Measurements from ENCODE around the gene IL1RN.

The IL1RN gene

DNA sequence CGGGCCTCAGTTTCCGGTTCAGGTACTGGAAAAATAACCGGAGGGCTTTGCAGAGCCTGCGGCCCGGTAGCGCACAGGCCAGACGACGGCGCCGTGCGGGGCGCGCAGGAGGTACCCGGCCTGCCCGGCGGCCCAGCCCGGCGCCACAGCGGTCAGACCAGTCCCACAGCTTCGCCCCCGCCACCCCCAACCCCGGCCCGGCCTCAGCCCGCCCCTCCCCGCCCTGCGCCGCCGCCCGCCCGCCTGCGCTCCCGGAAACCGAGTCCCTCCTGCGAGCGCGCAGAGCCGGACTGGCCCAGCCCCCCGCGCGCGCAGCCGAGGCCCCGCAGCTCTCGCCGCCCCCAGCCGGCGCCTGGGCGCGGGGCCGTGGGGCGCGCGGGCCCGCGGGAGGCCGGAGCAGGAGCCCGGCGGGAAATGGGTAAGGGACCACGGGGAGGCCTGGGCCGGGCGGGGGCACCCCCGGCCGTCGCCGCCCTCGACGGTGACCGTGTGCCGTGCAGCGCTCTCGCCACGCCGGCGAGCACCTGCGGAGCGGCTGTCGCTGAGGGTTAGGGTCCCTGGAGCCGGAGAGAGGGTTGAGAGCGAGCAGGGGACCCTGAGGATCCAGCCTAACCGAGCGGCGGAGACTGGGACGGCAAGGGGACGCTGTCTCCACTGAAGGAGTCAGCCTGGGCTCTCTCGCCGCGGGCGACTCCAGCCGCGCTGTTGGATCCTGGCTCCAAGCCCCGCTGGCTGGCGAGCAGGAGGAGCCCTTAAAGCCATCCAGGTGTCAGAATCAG is 29.9 kb downstream of the IL1RN start:
- no peak for DNase-seq (ENCODE audit: low read depth)

DNA sequence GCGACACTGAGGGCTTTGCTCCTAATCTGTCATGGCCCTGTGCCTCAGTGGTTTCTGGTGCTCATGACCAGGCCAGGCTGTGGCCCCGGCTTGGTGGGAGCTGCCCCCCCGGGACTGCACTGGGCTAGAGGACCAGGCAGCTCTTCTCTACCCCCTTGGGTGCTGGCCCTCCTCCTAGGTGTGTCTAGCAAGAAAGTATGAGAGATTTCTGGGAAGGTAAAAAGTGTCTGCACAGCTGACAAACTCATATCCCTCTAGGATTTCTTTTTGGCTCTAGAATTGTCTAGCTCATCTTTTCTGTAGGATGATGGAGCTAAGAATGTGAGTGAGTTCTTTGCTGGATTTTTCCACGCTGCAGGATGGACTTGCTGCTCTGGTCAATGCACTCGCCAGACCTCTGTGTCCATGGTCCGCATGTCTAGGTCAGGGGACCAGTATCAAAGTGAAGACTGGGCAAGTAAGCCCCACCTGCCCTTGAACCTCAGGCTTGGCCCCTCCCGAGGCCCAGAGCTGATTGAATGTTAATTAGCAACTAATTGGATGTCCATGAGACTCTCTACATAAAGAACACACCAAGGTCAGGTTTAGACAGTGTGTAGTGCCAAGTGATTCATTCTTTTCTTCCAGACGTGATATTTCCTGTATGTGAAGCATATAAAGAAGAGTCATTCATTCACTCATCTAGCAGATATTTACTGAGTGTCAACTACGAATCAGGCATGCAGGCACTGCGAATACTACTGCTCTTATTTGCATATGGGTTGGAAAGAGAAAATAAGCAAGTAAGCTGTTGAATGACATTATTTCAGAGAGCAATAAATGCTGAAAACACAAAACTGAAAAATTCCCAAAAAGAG is 30.7 kb downstream of the IL1RN start:
- DNase-seq (ENCODE audit: low read depth): no peak

DNA sequence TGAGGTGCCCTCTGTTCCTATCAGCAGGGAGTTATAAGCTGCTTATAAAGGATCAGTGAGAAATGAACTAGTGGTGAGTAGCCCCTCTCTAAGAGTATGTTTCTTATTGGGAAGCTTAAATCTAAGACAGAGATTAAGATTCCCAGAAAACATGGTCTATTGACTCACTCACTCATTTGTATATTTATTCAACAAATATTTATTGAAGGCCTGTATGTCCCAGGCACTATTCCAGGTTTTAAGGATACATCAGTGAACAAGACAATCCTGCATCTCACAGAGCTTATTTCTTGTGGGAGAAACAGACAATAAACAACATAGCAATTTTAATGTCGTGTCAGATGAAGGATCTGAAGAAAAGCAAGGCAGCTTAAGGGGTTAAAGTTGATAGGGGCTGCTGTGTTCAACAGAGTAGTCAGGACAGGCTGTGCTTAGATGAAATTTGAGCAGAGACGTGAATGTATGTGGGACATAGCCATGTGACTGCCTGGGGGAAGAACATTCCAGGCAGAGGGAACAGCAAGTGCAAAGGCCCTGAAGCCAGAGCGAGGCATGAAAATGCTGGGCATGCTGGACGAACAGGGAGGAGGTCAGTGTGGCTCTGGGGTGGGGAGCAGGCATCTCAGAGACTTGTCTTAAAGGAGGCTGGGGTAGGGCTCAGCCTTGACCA is 31.6 kb downstream of the IL1RN start:
- DNase-seq (ENCODE audit: low read depth): no peak

DNA sequence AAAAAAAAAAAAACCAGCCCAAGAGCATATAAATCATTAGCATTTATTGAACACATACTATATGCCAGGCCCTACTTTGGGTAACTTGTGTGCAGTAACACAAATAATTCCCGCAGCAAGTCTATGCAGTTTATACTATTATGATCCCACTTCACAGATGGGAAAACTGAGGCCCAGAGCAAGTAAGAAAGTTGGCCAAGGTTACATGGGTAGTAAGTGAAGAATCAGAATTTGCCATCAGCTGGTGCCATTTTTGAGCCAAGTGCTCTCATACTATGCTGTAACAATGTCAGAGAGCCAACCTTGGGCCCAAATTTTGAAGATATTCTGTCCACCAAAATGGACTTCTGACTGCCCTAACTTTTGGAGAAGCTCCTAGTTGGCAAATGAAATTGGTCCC is 32.9 kb downstream of the IL1RN start:
- DNase-seq (ENCODE audit: low read depth): no peak

DNA sequence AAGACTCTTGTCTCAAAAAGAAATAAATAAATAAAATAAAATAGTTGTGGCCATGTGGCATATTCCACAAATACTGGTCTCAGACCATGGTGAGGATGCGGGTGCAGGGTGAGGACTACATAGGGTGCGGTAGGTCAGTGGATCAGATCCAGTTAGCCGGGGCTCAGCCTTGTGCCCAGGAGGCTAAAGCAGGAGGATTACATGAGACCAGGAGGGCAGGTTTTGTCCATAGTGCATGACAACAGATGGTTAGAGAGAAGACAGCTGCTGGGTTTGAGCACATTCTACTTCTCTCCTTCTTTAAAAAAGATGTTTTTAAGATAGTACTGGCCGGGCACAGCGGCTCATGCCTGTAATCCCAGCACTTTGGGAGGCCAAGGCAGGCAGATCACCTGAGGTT is 33.6 kb downstream of the IL1RN start:
- no peak for DNase-seq (ENCODE audit: low read depth)

DNA sequence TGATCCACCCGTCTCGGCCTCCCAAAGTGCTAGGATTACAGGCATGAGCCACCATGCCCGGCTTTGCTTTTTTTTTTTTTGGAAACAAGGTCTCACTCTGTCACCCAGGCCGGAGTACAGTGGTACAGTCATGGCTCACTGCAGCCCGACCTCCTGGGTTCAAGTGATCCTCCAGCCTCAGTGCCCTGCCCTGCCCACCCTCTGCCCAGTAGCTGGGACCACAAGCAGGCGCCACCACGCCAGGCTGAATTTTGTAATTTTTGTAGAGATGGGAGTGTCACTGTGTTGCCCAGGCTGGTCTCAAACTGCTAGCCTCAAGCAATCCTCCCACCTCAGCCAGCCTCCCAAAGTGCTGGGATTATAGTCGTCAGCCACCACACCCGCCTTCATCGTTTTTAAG is 34.8 kb downstream of the IL1RN start:
- no peak for DNase-seq (ENCODE audit: low read depth)

DNA sequence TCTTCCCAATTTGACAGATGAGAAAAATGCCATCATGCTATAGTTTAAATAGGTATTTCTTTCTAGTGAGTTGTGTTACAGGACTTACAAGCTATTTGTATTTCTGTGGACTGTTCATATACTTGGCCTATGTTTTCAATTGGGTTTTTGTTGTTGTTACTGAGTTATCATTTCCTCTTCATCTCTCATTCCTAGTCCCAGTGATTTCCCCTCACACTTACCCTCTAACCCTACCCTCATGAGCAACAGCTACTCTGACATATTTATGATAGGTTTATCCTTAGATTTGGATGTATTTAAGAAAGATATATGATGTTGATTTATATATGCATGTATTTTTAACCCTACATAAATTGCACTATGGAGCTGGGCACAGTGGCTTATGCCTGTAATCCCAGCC is 35.5 kb downstream of the IL1RN start:
- no peak for DNase-seq (ENCODE audit: low read depth)

DNA sequence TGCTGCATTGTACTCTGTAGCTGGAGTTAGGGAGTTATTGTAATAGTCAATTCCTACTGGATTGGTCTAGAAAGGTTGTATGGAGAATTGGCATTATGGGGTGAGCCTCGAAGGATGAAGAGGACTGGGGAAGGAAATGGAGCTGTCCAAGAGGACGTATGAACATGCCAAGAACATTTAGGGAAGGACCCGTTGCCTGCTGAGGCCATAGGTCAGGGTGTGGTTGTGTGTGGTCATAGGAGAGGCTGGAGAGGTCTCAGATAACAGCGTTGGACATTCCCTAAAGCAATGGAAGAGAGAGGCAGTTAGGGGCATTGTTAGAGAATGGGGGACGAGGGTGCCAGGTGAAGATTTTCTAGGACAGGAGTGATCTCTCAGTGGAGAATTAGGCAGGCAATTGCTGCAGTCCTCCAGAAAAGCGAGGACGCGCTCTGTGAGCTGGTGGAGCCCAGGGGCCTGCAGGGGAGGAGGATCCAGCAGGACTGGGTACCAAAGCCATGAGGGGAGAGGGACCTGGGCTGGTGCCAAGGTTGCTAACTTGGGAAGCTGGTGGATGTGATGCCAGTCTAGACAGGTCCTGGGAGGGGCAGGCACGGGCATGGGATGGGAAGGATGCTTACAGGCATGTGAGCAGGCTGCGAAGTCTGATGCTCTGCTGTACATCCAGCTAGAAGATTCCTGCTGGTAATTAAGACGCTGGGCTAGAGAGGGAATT is 37.0 kb downstream of the IL1RN start:
- DNase-seq (ENCODE audit: low read depth): no peak

DNA sequence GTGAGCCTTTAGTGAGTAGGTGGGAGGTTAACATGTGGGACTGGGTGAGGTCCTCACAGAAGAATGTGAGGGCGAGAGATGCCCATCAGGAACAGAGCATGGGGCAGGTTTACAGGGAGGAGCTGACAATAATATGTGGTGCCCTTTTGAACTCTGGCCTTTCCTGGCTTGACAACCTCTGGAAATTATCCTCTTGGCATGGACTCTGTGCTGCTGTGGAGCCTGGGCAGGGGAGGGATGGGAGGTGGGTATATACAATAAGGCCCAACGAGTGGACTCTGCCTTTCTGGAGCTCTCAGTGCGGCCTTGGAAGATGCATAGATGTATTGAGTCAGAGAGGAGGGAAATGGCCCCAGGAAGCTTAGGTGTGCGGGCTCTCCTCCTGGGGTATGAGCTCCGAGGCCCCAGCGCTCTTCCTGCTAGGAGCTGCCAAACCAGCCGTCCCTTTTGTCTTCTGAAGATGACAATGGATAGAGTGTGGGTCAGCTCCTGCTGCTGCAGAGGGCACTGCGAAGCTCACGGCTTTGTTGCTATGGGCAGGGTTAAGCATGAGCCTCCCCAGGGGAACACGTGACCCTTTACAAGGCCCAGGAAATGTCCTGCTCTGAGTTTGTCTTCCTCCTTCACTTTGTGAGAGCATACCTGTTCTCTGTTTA is 37.7 kb downstream of the IL1RN start:
- DNase-seq (ENCODE audit: low read depth): no peak

DNA sequence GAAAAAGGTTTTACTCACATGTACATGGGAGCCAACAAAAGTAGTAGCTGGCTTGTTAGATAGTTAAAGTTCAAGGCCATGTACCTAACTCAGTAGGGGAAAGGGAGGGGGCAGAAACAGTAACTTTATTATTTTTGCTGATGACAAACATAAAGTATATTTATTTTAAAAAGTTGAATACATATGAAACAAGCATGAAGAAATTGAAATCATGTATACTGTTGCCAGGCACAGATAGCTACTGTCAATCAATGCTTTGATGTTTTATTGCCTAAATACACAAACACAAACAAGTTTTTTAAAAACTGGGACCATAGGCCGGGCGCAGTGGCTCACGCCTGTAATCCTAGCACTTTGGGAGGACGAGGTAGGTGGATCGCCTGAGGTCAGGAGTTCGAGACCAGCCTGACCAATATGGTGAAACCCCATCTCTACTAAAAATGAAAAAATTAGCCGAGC is 38.8 kb downstream of the IL1RN start:
- no peak for DNase-seq (ENCODE audit: low read depth)

DNA sequence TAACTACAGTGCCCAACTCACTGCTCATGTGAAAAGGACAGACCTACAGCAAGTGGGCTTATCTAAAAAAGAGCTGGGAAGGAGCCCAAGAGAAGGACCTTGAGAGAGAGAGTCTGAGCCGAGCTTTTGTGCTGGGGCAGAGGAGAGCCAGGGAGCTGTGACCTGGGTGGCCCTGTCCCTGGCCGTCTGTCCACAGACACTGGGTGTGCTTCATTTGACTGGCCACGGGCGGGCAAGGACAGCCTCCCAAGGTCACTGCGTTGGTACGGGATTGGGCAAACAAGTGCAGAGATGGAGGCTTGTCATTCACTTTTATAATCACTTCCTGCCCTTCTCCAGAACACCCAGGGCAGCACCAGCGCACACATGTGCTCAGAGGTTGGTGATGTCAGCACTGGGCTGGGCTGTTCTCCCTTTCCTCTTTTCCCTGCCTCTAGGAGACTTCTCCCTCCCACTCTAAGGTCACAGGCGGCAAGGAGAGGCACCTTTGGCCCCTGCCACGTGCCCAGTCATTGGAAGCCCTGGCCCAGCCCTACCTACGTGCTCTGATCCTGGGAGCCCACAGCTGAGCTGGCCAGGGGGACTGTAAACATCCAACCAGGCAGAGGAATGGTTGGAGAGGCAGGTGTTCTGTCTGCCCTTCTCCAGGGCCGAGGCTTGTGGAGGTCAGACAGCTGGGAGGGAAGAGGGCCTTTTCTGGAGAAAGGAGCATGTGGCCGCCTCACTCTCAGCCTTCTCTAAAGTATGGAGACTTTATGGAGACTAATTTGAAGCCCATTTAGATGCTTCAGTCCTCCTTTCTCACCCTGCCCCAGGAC is 39.9 kb downstream of the IL1RN start:
- no peak for DNase-seq (ENCODE audit: low read depth)

DNA sequence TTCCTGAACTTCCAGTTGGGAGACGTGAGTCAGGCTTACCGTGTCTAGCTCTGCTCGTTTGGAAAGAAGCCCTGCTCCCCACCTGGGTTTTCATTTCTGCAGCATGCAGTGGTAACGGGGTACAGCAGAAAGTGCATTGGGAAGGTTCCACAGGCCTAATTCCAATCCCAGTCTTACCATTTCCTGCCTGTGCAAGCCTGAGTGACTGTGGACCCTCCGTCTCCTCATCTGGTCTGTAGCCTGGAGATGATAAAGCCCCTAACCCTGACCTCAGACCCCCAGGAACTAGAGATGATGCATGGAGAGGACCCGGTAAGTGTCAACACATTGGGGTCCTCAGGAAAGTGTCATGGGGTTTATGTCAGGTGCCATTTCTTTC is 40.6 kb downstream of the IL1RN start:
- DNase-seq (ENCODE audit: low read depth): no peak

DNA sequence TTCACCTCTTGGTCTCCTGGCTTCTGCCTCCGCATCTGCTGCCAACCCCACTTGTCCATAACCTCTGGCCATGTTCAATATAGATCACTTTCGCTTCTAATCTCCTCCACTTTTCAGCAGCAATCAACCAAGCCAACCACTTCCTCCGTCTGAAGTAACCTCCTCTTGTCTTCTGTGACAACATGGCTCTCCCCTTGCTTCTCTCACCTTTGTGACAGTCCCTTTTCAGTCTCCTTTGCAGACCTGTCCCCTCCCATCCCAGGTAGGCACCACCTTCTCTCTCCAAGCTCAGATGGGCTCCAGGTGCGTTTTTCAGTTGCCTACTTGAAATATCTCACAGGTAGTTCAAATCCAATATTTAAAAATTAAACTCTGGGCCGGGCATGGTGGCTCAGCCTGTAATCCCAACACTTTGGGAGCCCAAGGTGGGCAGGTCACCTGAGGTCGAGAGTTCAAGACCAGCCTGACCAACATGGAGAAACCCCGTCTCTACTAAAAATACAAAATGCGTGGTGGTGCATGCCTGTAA is 41.7 kb downstream of the IL1RN start:
- no peak for DNase-seq (ENCODE audit: low read depth)

DNA sequence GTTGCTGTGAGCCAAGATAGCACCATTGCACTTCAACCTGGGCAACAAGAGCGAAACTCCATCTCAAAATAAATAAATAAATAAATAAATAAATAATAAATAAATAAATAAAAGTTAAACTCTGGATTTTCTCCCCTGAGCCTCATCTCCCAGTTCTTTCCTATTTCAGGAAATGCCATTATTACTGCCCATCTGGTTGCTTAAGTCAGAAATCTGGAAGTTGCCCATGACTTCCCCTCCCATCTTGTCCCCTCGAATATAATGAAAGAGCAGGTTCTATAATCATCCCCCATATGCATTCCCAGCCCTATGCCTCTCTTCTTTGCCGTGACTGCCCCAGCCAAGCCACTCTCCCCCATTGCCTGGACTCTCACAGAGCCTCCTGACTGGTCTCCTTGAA is 42.2 kb downstream of the IL1RN start:
- no peak for DNase-seq (ENCODE audit: low read depth)

DNA sequence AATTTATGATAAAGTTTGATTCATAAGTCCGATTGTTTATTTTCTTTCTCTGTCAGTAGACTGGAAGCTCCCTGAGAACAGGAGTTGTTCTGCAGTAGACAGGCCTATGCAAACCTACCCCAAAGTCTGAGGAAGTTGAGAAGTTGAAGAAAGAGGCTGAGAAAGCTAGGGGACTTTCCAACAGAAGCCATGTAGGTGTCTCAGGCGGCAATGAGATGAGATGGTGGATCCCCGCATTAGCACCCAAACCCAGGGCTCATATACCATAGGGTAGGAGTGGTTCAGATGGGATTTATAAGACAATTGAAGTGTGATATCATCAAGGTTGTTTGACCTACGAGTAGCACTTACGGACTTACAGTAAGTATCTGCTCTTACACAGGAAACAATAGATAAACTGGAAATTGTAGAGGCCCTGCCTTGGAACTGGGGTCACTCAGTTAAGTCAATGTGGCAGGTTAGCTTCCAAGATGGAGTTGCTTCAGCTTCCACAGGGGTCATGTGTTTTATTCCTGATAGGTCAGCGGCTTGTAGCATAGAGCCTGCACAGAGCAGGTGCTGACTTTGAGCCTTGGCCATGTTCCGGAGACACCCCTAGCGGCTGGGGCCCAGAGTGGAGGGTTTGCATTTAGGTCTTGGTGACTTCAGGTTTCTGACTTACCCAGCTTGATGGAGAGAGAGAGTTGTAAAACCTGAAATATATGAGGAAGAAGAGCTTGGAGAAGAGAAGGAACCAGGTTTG is 44.1 kb downstream of the IL1RN start:
- no peak for DNase-seq (ENCODE audit: low read depth)

DNA sequence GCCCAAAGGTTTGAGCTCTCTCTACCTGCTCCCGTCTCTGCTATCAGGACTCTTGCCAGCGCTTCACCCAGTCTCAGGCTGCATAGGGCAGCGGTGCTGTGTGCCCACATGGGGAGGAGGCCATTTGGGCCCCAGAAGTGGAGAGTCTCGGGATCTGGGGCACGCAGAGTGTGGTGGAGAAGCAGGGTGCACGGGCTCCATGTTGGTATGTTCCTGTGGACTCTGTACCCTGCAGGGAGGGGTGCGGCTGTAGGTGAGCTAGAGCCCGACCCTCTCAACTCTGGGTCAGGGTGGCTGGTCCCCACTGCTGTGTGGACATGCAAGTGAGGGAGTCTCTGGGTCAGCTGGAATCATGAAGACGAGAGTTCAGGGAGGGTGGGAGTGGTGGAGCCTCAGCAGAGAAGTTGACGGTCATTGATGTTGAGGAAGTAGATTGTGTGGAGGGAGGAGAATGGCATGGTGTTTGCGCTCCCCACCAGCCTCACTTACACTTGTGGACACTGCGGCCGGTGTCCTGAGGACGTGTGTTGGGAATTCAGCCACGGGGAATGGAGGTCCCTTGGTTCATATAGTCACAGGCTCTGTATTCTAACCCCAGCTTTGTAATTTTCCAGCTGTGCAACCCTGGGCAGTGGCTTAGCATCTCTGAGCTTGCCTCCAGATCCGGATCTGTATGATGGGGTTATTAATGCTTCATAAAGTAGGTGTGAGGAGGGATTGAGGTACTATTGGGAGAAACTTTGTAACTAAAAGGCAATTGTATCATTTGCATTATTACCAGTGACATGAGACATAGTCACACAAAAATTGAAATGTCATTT is 45.5 kb downstream of the IL1RN start:
- DNase-seq (ENCODE audit: low read depth): no peak

DNA sequence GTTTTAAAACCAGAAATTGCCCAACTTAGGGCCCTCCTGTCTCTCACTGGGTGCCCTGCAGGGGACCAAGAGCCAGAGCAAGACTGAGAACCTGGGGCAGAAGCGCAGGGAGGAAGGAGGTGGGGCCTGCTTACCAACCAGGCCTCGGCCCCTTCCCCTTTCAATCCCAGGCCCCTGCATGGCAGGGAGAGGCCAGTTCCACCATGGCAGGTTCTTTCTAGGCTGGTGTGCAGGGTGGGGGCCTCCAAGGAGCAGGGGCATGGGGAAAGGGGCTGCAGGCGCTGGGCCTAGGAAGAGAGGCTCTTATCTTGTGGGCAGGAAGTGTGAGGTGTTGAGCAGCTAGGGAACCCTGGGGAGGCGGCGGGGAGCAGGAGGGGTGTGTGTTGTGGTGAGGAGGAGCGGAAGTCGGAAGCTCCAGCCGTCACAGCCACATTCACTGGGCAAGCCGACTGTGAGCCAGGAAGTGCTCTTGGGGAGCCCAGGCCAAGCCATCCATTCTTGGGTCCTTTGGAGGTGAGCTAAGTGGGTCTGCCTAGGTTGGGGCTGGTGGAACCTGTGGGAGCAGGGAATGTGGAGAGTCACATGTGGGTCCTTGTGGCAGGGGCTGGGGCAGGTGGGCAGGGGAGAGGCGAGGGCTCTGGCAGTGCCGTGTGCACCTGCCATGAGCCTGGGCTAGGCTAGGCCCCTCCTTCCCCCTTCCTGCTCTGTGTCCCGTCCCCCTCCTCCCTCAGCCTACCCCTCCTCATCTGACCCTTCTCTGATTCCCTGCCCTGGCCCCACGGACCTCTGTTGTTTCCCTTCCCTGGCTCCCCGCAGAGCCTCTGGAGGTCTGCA is 46.4 kb downstream of the IL1RN start, which contains the start of gene PSD4:
TSS of gene PSD4 (plus strand) at position 430 of the 834 bp plus-strand sequence. CDS start 8,486 bp downstream, outside the sequence.
- peak; percentile 65 for DNase-seq (ENCODE audit: low read depth)

DNA sequence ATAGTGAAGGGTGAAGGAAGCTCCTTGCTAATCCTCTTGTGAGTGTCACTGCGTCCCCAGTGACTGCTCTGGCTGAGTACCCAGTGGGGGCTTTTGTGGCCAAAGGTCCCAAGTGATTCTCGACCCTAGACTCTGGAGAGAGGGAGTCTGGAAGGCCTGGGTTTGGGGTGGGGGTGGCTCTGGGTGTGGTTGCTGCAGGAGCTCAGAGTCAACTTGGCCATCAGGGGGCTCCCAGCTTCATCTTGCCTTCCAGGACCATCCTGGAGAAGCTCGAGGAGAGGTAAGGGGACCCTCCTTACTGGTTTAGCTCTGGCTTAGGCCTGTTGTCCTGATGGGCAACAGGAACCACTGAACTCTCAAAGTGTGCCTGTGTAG is 47.0 kb downstream of the IL1RN start:
- no peak for DNase-seq (ENCODE audit: low read depth)
